SK-N-SH (cell line): ENCODE measurements around the gene ABCC2. TPM values are rescaled to one million over a fixed set of nuclear protein-coding genes. Genes with fewer than 3 reads are reported as not detected.

Experiments
- CTCF ChIA-PET: fragments of 300-600, 350-600 bp; formaldehyde crosslinking; extraction: SDS; loops from one replicate; lab custom pipeline; 2021; lab: Yijun Ruan, JAX
- POLR2A ChIA-PET: fragments of 350-600 bp; sonication (Branson Sonifier 250); formaldehyde crosslinking; extraction: SDS; loops from one replicate; lab custom pipeline; 2020; ENCODE audit warnings: antibody characterized with exemption, inconsistent platforms; lab: Yijun Ruan, JAX
- DNase-seq: peaks from one replicate; pipeline ENCODE4 v3.0.0; 2012
- H2AFZ ChIP-seq: fragments of 200-600 bp; sonication (generic); 2 replicates; pipeline ENCODE4 v1.8.1; 2016; ENCODE audit warnings: antibody characterized with exemption, mild to moderate bottlenecking, low read depth
- H3F3A ChIP-seq: fragments of 200-600 bp; sonication (generic); replicated peaks from 2 replicates; pipeline ENCODE3; 2016; ENCODE audit warnings: antibody characterized with exemption, mild to moderate bottlenecking; ENCODE audit not compliant: insufficient read depth
- H3K27ac ChIP-seq, 2 experiments: fragments of 200-500 bp in 1 of 2; fragments of 200-600 bp in 1 of 2; sonication (Bioruptor generic) in 1 of 2; sonication (generic), shearing (Covaris generic) in 1 of 2; 2 replicates each; pipeline versions ENCODE4 v1.5.1 to v1.6.1; 2014 to 2016; ENCODE audit warnings: low read depth in 2 of 2, inconsistent platforms in 1 of 2, low read length in 1 of 2, mild to moderate bottlenecking in 1 of 2, mixed read lengths in 1 of 2
- H3K27me3 ChIP-seq: fragments of 200-600 bp; sonication (generic), shearing (Covaris generic); 2 replicates; pipeline ENCODE4 v1.6.1; 2016; ENCODE audit warnings: mixed run types; ENCODE audit not compliant: insufficient read depth
- H3K36me3 ChIP-seq, 2 experiments: fragments of 200-500 bp in 1 of 2; fragments of 200-600 bp in 1 of 2; sonication (Bioruptor generic) in 1 of 2; sonication (generic) in 1 of 2; replicated peaks in 1 of 2; 2 replicates each; pipeline versions ENCODE3 to v1.5.1; 2014 to 2016; ENCODE audit warnings: low read length in 1 of 2, mild to moderate bottlenecking in 1 of 2; ENCODE audit not compliant: insufficient read depth in 2 of 2, control insufficient read depth in 1 of 2
- H3K4me1 ChIP-seq, 2 experiments: fragments of 200-500 bp in 1 of 2; fragments of 200-600 bp in 1 of 2; sonication (Bioruptor generic) in 1 of 2; sonication (generic), shearing (Covaris generic) in 1 of 2; 2 replicates each; pipeline versions ENCODE4 v1.5.1 to v1.6.1; 2014 to 2016; ENCODE audit warnings: low read depth in 1 of 2, low read length in 1 of 2, mixed run types in 1 of 2; ENCODE audit not compliant: insufficient read depth in 2 of 2, control insufficient read depth in 1 of 2
- H3K4me2 ChIP-seq: fragments of 200-600 bp; sonication (generic), shearing (Covaris generic); 2 replicates; pipeline ENCODE4 v1.6.1; 2017; ENCODE audit warnings: mixed run types
- H3K4me3 ChIP-seq, 2 experiments: fragments of 200-500 bp in 1 of 2; fragments of 200-600 bp in 1 of 2; sonication (Bioruptor generic) in 1 of 2; sonication (generic), shearing (Covaris generic) in 1 of 2; 2 replicates each; pipeline versions ENCODE4 v1.5.1 to v1.8.1; 2014 to 2016; ENCODE audit warnings: low read depth in 2 of 2, inconsistent platforms in 1 of 2, low read length in 1 of 2, mild to moderate bottlenecking in 1 of 2, mixed read lengths in 1 of 2, moderate library complexity in 1 of 2
- H3K79me2 ChIP-seq: fragments of 200-600 bp; sonication (generic); 2 replicates; pipeline ENCODE4 v1.8.1; 2017; ENCODE audit warnings: mild to moderate bottlenecking; ENCODE audit not compliant: insufficient read depth
- H3K9ac ChIP-seq: fragments of 200-600 bp; sonication (generic); 2 replicates; pipeline ENCODE4 v1.6.1; 2017; ENCODE audit warnings: mixed run types
- H3K9me2 ChIP-seq: fragments of 200-600 bp; sonication (generic); 2 replicates; pipeline ENCODE4 v1.6.1; 2017; ENCODE audit warnings: mixed run types
- H3K9me3 ChIP-seq: fragments of 200-600 bp; sonication (generic); 2 replicates; pipeline ENCODE4 v1.6.1; 2017; ENCODE audit warnings: mixed run types, mild to moderate bottlenecking, moderate library complexity
- H4K20me1 ChIP-seq: fragments of 200-600 bp; sonication (generic); 2 replicates; pipeline ENCODE4 v1.6.1; 2017; ENCODE audit warnings: mild to moderate bottlenecking, mixed run types; ENCODE audit not compliant: insufficient read depth
- CHD2 ChIP-seq: fragments of 150-350 bp; IDR thresholded peaks from 2 replicates; pipeline ENCODE4 v1.6.1; 2018; ENCODE audit warnings: low read length; ENCODE audit not compliant: partially characterized antibody
- EP300 ChIP-seq, 2 experiments: IDR thresholded peaks; 2 replicates each; pipeline versions ENCODE4 v1.4.0 to v1.6.1; 2012; ENCODE audit warnings: borderline replicate concordance in 1 of 2, low read depth in 1 of 2, low read length in 1 of 2
- EZH2phosphoT487 ChIP-seq: fragments of 200-600 bp; sonication (generic); IDR thresholded peaks from 2 replicates; pipeline ENCODE4 v1.6.1; 2017; ENCODE audit warnings: low read depth, mixed run types, mild to moderate bottlenecking, antibody characterized with exemption, moderate library complexity, borderline replicate concordance
- FOXJ3 ChIP-seq: sonication (generic); formaldehyde crosslinking; IDR thresholded peaks from 2 replicates; pipeline ENCODE4 v1.5.1; 2020; ENCODE audit warnings: mild to moderate bottlenecking, missing genetic modification reagents
- GATA2 ChIP-seq: sonication (generic); formaldehyde crosslinking; IDR thresholded peaks from 2 replicates; pipeline ENCODE4 v1.5.0; 2020; ENCODE audit warnings: mild to moderate bottlenecking, missing genetic modification reagents
- MEF2A ChIP-seq: IDR thresholded peaks from 2 replicates; pipeline ENCODE4 v1.4.0; 2012; ENCODE audit warnings: low read depth, borderline replicate concordance
- NRF1 ChIP-seq: IDR thresholded peaks from 2 replicates; pipeline ENCODE4 v1.6.1; 2012; ENCODE audit warnings: low read depth, mild to moderate bottlenecking, low read length
- POLR2AphosphoS5 ChIP-seq: IDR thresholded peaks from 2 replicates; pipeline ENCODE4 v1.6.1; 2012; ENCODE audit warnings: low read depth, low read length
- RCOR1 ChIP-seq: fragments of 150-350 bp; IDR thresholded peaks from 2 replicates; pipeline ENCODE4 v1.6.1; 2017; ENCODE audit warnings: antibody characterized with exemption, low read length
- RFX5 ChIP-seq: IDR thresholded peaks from 2 replicates; pipeline ENCODE4 v1.6.1; 2012; ENCODE audit warnings: mild to moderate bottlenecking, improper control_type of control experiment, low read length
- RXRA ChIP-seq: IDR thresholded peaks from 2 replicates; pipeline ENCODE4 v1.4.0; 2012; ENCODE audit warnings: low read depth, mild to moderate bottlenecking, borderline replicate concordance
- SIN3A ChIP-seq: IDR thresholded peaks from 2 replicates; pipeline ENCODE4 v1.6.1; 2012; ENCODE audit warnings: low read depth, mild to moderate bottlenecking, low read length, moderate library complexity, borderline replicate concordance
- TCF12 ChIP-seq: IDR thresholded peaks from 2 replicates; pipeline ENCODE4 v1.4.0; 2012
- TEAD4 ChIP-seq: IDR thresholded peaks from 2 replicates; pipeline ENCODE4 v1.4.0; 2012; ENCODE audit warnings: mild to moderate bottlenecking, borderline replicate concordance; ENCODE audit not compliant: insufficient read depth
- USF1 ChIP-seq: IDR thresholded peaks from 2 replicates; pipeline ENCODE4 v1.4.0; 2012; ENCODE audit warnings: low read depth, borderline replicate concordance
- USF2 ChIP-seq: fragments of 150-350 bp; IDR thresholded peaks from 2 replicates; pipeline ENCODE4 v1.6.1; 2017; ENCODE audit warnings: antibody characterized with exemption, low read length, low read depth, borderline replicate concordance
- WGBS: methylation state at CpG from one replicate; pipeline ENCODE4 v1.1.6; 2017; ENCODE audit warnings: low lambda C conversion rate; 5-methylcytosine and 5-hydroxymethylcytosine counted together
- polyA plus RNA-seq, 3 experiments: library from polyadenylated mRNA; depleted of rRNA; stranded (reverse); fragments of >200 nt; gene quantifications; 2 replicates each; pipeline ENCODE4 v1.2.3, GENCODE V29; 2012

ABCC2 gene
- polyA plus RNA-seq, 1 of the 3 experiments (the other 2 are of a cell fraction) = 0.48 TPM

- ChIA-PET POLR2A (no interaction called here), CTCF (no interaction called here)
- no peaks in the 10 kb centered on the region for H4K20me1 ChIP-seq
- TF ChIP-seq MEF2A = no peak
- TF ChIP-seq SIN3A = no peak
- no peak for TF ChIP-seq FOXJ3 (CRISPR knock-in tag)
- no peak for TF ChIP-seq RFX5
- TF ChIP-seq RCOR1 = no peak
- no peak for TF ChIP-seq TEAD4
- DNase-seq = no peak
- WGBS = 82% methylated on average over 3 of the region's 3 CpGs
- no peak overlapping the region for H3K4me3 ChIP-seq
- H3K4me1 ChIP-seq = no peaks in the 10 kb centered on the region
- no peak overlapping the region for H3K9ac ChIP-seq
- H3K79me2 ChIP-seq = no peaks in the 10 kb centered on the region
- no peaks in the 10 kb centered on the region for H3K36me3 ChIP-seq
- H3K9me2 ChIP-seq = no peaks in the 10 kb centered on the region
- H3K4me2 ChIP-seq = no peak overlapping the region
- H2AFZ ChIP-seq = no peak overlapping the region
- no peaks in the 10 kb centered on the region for H3K27me3 ChIP-seq
- H3K27ac ChIP-seq = no peak overlapping the region
- peaks cover 4% of the 10 kb centered on the region for H3F3A ChIP-seq
- H3K9me3 ChIP-seq = no peaks in the 10 kb centered on the region
Observed at GRCh38 chr10:99804471-99804870, 22.0 kb downstream of the ABCC2 start.

GRCh38 chr10:99805190-99805589 is 22.8 kb downstream of the ABCC2 start:
- no peak for DNase-seq
- ChIA-PET CTCF (no interaction called here), POLR2A (no interaction called here)
- Histone ChIP-seq H3K9me3 (no peaks in the 10 kb centered on the region), H3K27me3 (no peaks in the 10 kb centered on the region), H3K4me1 (no peaks in the 10 kb centered on the region), H3K27ac (no peak overlapping the region), H3K4me3 (no peak overlapping the region), H3K79me2 (no peaks in the 10 kb centered on the region), H3K36me3 (no peaks in the 10 kb centered on the region), H3K9me2 (no peaks in the 10 kb centered on the region), H3F3A (peaks cover 4% of the 10 kb centered on the region), H2AFZ (no peak overlapping the region), H3K4me2 (no peak overlapping the region), H3K9ac (no peak overlapping the region), H4K20me1 (no peaks in the 10 kb centered on the region)
- TF ChIP-seq EP300 (IDR thresholded peaks at IDR 0.05; ENCODE audit: borderline replicate concordance in 1 of 2, low read depth in 1 of 2, low read length in 1 of 2) (no peak), TEAD4 (no peak), RFX5 (no peak), NRF1 (no peak), TCF12 (no peak), RXRA (no peak), USF1 (no peak), EZH2phosphoT487 (no peak), GATA2 (no peak), USF2 (no peak), POLR2AphosphoS5 (no peak), CHD2 (no peak)
- 84% methylated on average over 5 of the region's 5 CpGs for WGBS
